Liver (tissue), 3 donors: ENCODE data around the gene SLC37A2.

ENCODE experiments used
- EGR1 ChIP-seq, 2 donors: IDR thresholded peaks; 2 replicates each; pipeline ENCODE4 v1.6.1; 2016 to 2018; ENCODE audit warnings: antibody characterized with exemption in 2 of 2, low read depth in 2 of 2
- GABPA ChIP-seq, 2 donors: IDR thresholded peaks in 1 of 2; conservative IDR thresholded peaks in 1 of 2; 2 replicates each; pipeline ENCODE4 v1.6.1; 2016; ENCODE audit warnings: antibody characterized with exemption in 2 of 2, mild to moderate bottlenecking in 1 of 2, moderate library complexity in 1 of 2
- HNF4A ChIP-seq, 2 donors: conservative IDR thresholded peaks; 2 replicates each; pipeline ENCODE4 v1.6.1; 2016; ENCODE audit warnings: antibody characterized with exemption in 2 of 2, mild to moderate bottlenecking in 2 of 2
- JUND ChIP-seq, 2 donors: IDR thresholded peaks; 2 replicates each; pipeline ENCODE4 v1.6.1; 2016; ENCODE audit warnings: antibody characterized with exemption in 2 of 2
- RAD21 ChIP-seq, 2 donors: IDR thresholded peaks; 2 replicates each; pipeline ENCODE4 v1.6.1; 2016; ENCODE audit warnings: antibody characterized with exemption in 2 of 2, mild to moderate bottlenecking in 2 of 2
- SP1 ChIP-seq: IDR thresholded peaks from 2 replicates; pipeline ENCODE4 v1.6.1; 2018; ENCODE audit warnings: antibody characterized with exemption, mild to moderate bottlenecking
- TAF1 ChIP-seq: conservative IDR thresholded peaks from 2 replicates; pipeline ENCODE4 v1.6.1; 2016; ENCODE audit warnings: antibody characterized with exemption, mild to moderate bottlenecking
- YY1 ChIP-seq: IDR thresholded peaks from 2 replicates; pipeline ENCODE4 v1.6.1; 2016; ENCODE audit warnings: antibody characterized with exemption, mild to moderate bottlenecking
- TF ChIP-seq, protein P1 (sequence below): fragments of 150-350 bp; IDR thresholded peaks from 2 replicates; pipeline ENCODE4 v1.5.1; 2017; ENCODE audit warnings: improper control_type of control experiment, low read depth, low read length; ENCODE audit not compliant: missing input control
- TF ChIP-seq, protein P2 (sequence below): IDR thresholded peaks from 2 replicates; pipeline ENCODE4 v1.6.1; 2016; ENCODE audit warnings: antibody characterized with exemption
- TF ChIP-seq, protein P3 (sequence below): IDR thresholded peaks from 2 replicates; pipeline ENCODE4 v1.6.1; 2016; ENCODE audit warnings: antibody characterized with exemption, mild to moderate bottlenecking
- donor health status: healthy.
- donor health status: healthy.

DNA sequence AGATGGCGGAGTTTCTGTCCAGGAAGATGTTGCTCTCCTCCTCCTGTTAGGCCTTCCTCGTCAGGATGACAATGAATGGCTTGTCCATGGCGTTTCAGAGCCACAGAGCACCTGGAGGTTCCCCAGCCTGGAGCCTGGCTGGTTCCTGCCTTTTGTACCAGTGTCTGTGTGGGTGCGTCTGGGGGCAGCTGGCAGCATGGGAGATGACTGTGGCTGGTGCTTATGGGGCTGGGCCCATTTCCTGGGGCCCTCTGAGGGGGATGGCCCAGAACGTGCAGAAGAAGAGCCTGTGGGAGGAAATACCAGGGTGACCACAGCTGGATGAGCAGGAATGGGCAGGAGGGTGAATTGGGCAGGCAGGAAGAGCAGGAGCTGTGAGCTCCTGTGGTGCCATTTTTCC, 6.7 kb downstream of the SLC37A2 start:
- TF ChIP-seq, protein P1, sequence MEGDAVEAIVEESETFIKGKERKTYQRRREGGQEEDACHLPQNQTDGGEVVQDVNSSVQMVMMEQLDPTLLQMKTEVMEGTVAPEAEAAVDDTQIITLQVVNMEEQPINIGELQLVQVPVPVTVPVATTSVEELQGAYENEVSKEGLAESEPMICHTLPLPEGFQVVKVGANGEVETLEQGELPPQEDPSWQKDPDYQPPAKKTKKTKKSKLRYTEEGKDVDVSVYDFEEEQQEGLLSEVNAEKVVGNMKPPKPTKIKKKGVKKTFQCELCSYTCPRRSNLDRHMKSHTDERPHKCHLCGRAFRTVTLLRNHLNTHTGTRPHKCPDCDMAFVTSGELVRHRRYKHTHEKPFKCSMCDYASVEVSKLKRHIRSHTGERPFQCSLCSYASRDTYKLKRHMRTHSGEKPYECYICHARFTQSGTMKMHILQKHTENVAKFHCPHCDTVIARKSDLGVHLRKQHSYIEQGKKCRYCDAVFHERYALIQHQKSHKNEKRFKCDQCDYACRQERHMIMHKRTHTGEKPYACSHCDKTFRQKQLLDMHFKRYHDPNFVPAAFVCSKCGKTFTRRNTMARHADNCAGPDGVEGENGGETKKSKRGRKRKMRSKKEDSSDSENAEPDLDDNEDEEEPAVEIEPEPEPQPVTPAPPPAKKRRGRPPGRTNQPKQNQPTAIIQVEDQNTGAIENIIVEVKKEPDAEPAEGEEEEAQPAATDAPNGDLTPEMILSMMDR = no peak
- TF ChIP-seq YY1 (no peak), EGR1 (IDR thresholded peaks at IDR 0.05; ENCODE audit: low read depth in 2 of 2) (no peak), SP1 (no peak), JUND (IDR thresholded peaks at IDR 0.05) (no peak), RAD21 (IDR thresholded peaks at IDR 0.05) (no peak), GABPA (IDR thresholded peaks at IDR 0.05 in 1 of 2, conservative IDR thresholded peaks at IDR 0.05 in 1 of 2) (no peak), HNF4A (conservative IDR thresholded peaks at IDR 0.05) (no peak), TAF1 (no peak)
- TF ChIP-seq, protein P2, sequence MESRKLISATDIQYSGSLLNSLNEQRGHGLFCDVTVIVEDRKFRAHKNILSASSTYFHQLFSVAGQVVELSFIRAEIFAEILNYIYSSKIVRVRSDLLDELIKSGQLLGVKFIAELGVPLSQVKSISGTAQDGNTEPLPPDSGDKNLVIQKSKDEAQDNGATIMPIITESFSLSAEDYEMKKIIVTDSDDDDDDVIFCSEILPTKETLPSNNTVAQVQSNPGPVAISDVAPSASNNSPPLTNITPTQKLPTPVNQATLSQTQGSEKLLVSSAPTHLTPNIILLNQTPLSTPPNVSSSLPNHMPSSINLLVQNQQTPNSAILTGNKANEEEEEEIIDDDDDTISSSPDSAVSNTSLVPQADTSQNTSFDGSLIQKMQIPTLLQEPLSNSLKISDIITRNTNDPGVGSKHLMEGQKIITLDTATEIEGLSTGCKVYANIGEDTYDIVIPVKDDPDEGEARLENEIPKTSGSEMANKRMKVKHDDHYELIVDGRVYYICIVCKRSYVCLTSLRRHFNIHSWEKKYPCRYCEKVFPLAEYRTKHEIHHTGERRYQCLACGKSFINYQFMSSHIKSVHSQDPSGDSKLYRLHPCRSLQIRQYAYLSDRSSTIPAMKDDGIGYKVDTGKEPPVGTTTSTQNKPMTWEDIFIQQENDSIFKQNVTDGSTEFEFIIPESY = no peak
- TF ChIP-seq, protein P3, sequence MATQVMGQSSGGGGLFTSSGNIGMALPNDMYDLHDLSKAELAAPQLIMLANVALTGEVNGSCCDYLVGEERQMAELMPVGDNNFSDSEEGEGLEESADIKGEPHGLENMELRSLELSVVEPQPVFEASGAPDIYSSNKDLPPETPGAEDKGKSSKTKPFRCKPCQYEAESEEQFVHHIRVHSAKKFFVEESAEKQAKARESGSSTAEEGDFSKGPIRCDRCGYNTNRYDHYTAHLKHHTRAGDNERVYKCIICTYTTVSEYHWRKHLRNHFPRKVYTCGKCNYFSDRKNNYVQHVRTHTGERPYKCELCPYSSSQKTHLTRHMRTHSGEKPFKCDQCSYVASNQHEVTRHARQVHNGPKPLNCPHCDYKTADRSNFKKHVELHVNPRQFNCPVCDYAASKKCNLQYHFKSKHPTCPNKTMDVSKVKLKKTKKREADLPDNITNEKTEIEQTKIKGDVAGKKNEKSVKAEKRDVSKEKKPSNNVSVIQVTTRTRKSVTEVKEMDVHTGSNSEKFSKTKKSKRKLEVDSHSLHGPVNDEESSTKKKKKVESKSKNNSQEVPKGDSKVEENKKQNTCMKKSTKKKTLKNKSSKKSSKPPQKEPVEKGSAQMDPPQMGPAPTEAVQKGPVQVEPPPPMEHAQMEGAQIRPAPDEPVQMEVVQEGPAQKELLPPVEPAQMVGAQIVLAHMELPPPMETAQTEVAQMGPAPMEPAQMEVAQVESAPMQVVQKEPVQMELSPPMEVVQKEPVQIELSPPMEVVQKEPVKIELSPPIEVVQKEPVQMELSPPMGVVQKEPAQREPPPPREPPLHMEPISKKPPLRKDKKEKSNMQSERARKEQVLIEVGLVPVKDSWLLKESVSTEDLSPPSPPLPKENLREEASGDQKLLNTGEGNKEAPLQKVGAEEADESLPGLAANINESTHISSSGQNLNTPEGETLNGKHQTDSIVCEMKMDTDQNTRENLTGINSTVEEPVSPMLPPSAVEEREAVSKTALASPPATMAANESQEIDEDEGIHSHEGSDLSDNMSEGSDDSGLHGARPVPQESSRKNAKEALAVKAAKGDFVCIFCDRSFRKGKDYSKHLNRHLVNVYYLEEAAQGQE = no peak
